Activated CD8-positive, alpha-beta T cell treated with anti-CD3 and anti-CD28 coated beads for 36 hours (primary cell): ENCODE data around the gene EYS. TPM values are rescaled to one million over a fixed set of nuclear protein-coding genes. Genes with fewer than 3 reads are reported as not detected.

Experiments
- ATAC-seq: fragments of 200-7000 bp; cut with Tn5 transposase; one replicate; pipeline ENCODE4 v1.10.0; 2021; ENCODE audit warnings: mild to moderate bottlenecking, moderate library complexity
- CTCF ChIA-PET: fragments of 350-600 bp; sonication (Branson Sonifier 250); formaldehyde crosslinking; loops from one replicate; lab custom pipeline; 2021; ENCODE audit warnings: antibody characterized with exemption; lab: Charles Lee
- POLR2A ChIA-PET: fragments of 350-600 bp; sonication (Branson Sonifier 250); formaldehyde crosslinking; loops from one replicate; lab custom pipeline; 2021; ENCODE audit warnings: antibody characterized with exemption; lab: Charles Lee
- DNase-seq: peaks from one replicate; pipeline ENCODE4 v3.0.0-alpha.2; 2020
- H3K27ac Mint-ChIP-seq: one replicate; pipeline ENCODE4 v1.8.0; 2021; ENCODE audit warnings: mild to moderate bottlenecking, mixed read lengths
- H3K27me3 Mint-ChIP-seq: one replicate; pipeline ENCODE4 v1.8.0; 2021; ENCODE audit warnings: mixed read lengths
- H3K36me3 Mint-ChIP-seq: one replicate; pipeline ENCODE4 v1.8.0; 2021; ENCODE audit warnings: low read depth, mixed read lengths
- H3K4me1 Mint-ChIP-seq: one replicate; pipeline ENCODE4 v1.8.0; 2021; ENCODE audit warnings: low read depth, mixed read lengths
- H3K4me3 Mint-ChIP-seq: one replicate; pipeline ENCODE4 v1.8.0; 2021; ENCODE audit warnings: mild to moderate bottlenecking, moderate library complexity, mixed read lengths
- H3K9me3 Mint-ChIP-seq: one replicate; pipeline ENCODE4 v1.8.0; 2021; ENCODE audit warnings: mixed read lengths
- intact Hi-C: fragments of 100-400 bp; cut with micrococcal nuclease; formaldehyde crosslinking; loops from one replicate; pipeline ENCODE4 v1.10.0; 2022
- total RNA-seq, 2 experiments: library from RNA; stranded (reverse); gene quantifications; one replicate each; pipeline ENCODE4 v1.2.3, GENCODE V29; 2021
- TF ChIP-seq, protein P1 (sequence below): fragments of 200-600 bp; IDR thresholded peaks from one replicate; pipeline ENCODE4 v1.8.0; 2022; ENCODE audit warnings: antibody characterized with exemption, mild to moderate bottlenecking

Gene EYS
- total RNA-seq, 2 experiments from 2014 or later, result not detected

DNA sequence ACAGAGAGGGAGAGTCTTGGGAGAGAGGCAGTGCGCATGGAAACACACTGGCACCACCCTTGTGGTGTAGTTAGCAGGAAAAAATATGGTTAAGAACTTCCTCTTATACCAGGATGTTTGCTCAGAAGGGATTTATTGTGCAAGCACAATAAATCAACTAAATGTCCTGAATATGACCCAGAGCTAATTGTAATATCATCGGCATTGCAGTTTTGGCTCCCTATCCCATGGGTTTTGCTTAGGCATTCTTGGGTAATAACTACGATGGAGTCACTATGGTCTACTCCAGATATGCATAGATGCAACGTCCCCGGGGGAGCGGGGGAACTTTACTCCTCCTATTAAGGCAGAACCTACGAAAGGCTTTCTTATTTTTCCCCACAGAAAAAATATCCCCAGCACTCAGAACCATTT is 751.6 kb downstream of the EYS start:
- Mint-ChIP-seq H3K27me3 (no peaks in the 10 kb centered on the region), H3K4me1 (no peaks in the 10 kb centered on the region), H3K36me3 (no peaks in the 10 kb centered on the region), H3K4me3 (no peak overlapping the region), H3K27ac (no peak overlapping the region), H3K9me3 (peaks cover 7% of the 10 kb centered on the region)
- DNase-seq (no peak), ATAC-seq (no peak)
- intact Hi-C loops, result no loop called here
- ChIA-PET CTCF (no interaction called here), POLR2A (no interaction called here)
- TF ChIP-seq, protein P1, sequence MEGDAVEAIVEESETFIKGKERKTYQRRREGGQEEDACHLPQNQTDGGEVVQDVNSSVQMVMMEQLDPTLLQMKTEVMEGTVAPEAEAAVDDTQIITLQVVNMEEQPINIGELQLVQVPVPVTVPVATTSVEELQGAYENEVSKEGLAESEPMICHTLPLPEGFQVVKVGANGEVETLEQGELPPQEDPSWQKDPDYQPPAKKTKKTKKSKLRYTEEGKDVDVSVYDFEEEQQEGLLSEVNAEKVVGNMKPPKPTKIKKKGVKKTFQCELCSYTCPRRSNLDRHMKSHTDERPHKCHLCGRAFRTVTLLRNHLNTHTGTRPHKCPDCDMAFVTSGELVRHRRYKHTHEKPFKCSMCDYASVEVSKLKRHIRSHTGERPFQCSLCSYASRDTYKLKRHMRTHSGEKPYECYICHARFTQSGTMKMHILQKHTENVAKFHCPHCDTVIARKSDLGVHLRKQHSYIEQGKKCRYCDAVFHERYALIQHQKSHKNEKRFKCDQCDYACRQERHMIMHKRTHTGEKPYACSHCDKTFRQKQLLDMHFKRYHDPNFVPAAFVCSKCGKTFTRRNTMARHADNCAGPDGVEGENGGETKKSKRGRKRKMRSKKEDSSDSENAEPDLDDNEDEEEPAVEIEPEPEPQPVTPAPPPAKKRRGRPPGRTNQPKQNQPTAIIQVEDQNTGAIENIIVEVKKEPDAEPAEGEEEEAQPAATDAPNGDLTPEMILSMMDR, result no peak

DNA sequence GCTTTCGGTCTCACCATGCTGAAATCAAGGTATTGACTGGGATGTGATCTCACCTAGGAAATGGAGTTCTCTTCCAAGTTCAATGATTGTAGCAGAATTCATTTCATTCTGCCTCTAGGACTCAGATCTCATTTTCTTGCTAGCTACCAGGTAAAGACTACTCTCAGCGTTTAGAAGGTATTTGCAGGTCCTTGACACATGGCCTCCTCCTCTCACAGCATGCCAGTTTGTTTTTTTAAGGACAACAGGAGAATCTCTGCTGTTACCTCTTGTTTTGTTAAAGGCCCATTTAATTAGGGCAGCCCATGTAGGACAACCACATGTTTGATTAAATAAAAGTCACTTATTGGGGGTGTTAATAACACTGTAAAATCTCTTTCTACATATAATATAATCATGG is 757.8 kb downstream of the EYS start:
- H3K27ac Mint-ChIP-seq, result no peak overlapping the region
- no peaks in the 10 kb centered on the region for H3K36me3 Mint-ChIP-seq
- DNase-seq, result no peak
- ChIA-PET CTCF (no interaction called here), POLR2A (no interaction called here)
- no peaks in the 10 kb centered on the region for H3K27me3 Mint-ChIP-seq
- no peak overlapping the region for H3K4me3 Mint-ChIP-seq
- H3K9me3 Mint-ChIP-seq, result peaks cover 2% of the 10 kb centered on the region
- ATAC-seq, result no peak
- no peaks in the 10 kb centered on the region for H3K4me1 Mint-ChIP-seq
- intact Hi-C loops, result no loop called here
- TF ChIP-seq, protein P1, result no peak

DNA sequence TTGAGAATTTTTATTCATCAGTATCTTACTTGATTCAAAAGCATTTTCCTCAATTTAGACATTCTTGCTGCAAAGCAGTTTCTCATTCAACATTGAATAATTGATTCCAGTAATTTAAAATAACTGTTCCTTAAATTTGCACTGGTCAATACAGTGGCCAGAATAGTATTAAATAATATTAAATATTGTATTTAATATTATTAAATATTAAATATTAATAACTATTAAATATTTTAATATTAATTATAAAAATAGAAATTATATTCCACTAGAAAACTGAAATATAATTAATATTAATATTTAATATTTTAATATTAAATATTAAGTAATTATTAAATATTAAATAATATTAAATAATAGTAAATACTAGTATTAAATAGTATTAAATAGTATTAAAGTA is 758.8 kb downstream of the EYS start:
- ChIA-PET CTCF (no interaction called here), POLR2A (no interaction called here)
- no peak overlapping the region for H3K4me3 Mint-ChIP-seq
- no peak for DNase-seq
- H3K4me1 Mint-ChIP-seq, result no peaks in the 10 kb centered on the region
- peaks cover 8% of the 10 kb centered on the region for H3K9me3 Mint-ChIP-seq
- no peaks in the 10 kb centered on the region for H3K36me3 Mint-ChIP-seq
- no peaks in the 10 kb centered on the region for H3K27me3 Mint-ChIP-seq
- TF ChIP-seq, protein P1, result no peak
- ATAC-seq, result no peak
- no peak overlapping the region for H3K27ac Mint-ChIP-seq
- intact Hi-C loops, result no loop called here

DNA sequence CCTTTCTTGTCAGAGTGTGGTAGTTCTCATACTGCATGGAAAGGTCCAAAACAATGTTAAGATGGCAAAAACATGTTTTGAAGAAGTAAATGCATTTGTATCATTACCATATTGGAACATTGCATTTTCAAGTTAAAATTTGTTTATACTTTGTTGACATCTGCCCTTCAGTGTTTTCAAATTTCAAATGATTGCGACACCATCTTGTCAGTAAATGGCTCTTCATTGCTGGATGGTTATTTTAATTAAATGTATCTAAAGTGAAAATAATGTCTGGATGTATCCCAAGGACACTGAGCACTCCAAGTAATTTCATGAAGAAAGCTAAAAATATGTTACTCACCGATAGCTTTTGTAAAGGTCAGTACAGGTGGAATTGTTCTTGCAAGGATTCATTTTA is 761.6 kb downstream of the EYS start:
- POLR2A ChIA-PET, result no interaction called here
- Mint-ChIP-seq H3K36me3 (no peaks in the 10 kb centered on the region), H3K4me3 (no peak overlapping the region), H3K4me1 (no peaks in the 10 kb centered on the region), H3K27me3 (no peaks in the 10 kb centered on the region), H3K27ac (no peak overlapping the region), H3K9me3 (peaks cover 17% of the 10 kb centered on the region)
- intact Hi-C loops, result no loop called here
- ATAC-seq (no peak), DNase-seq (no peak)
- TF ChIP-seq, protein P1, result no peak
- CTCF ChIA-PET, result no interaction called here

DNA sequence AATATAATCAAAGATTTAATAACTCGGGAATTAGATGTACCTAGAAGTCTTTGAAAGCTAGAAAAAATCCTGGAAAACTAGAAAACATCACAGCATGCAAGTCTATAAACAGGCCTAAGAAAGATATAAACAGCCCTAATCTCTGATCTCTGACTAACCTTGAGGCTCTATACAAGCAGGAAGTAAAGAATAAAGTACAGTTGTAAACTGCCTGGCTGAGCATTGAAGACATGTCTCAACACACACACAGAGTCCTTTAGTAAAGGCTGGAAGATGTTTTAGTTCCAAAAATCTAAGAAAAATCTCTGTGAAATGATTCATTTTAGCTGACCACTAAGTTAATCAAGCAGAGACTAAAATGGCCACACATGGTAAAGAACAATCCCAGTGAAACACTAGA is 774.5 kb downstream of the EYS start:
- ChIA-PET POLR2A (no interaction called here), CTCF (interaction anchor here (1.6 kb wide), 1 partner anchor 10 kb away, joined by 3 read pairs; no protein-coding TSS in a partner anchor)
- TF ChIP-seq, protein P1, result no peak
- DNase-seq, result no peak
- no peak for ATAC-seq
- H3K9me3 Mint-ChIP-seq, result peaks cover 6% of the 10 kb centered on the region
- H3K4me1 Mint-ChIP-seq, result no peaks in the 10 kb centered on the region
- H3K4me3 Mint-ChIP-seq, result no peak overlapping the region
- intact Hi-C loops, result no loop called here
- H3K36me3 Mint-ChIP-seq, result no peaks in the 10 kb centered on the region
- no peaks in the 10 kb centered on the region for H3K27me3 Mint-ChIP-seq
- H3K27ac Mint-ChIP-seq, result no peak overlapping the region
